CD4-positive, alpha-beta T cell treated with Interleukin-10 for 1 hour (primary cell): ENCODE measurements around the gene CDKN1B.

Source experiments
- DNase-seq: peaks from one replicate; pipeline ENCODE4 v3.0.0-alpha.2; 2020

CDKN1B gene

GRCh38 chr12:12704593-12705230 lies 12.5 kb upstream of the CDKN1B start:
- peak; percentile 65 for DNase-seq

- peak; percentile 80 for DNase-seq
Observed at GRCh38 chr12:12705838-12706520, 11.2 kb upstream of the CDKN1B start.

- DNase-seq: no peak
Observed at GRCh38 chr12:12713932-12714275, 3.3 kb upstream of the CDKN1B start.

GRCh38 chr12:12714276-12715021 lies 2.7 kb upstream of the CDKN1B start:
- DNase-seq: peak; percentile 83

GRCh38 chr12:12715128-12715458 lies 2.1 kb upstream of the CDKN1B start:
- no peak for DNase-seq

GRCh38 chr12:12715459-12716150 lies 1.6 kb upstream of the CDKN1B start:
- peak; percentile 60 for DNase-seq

- DNase-seq: peak; percentile 29
Observed at GRCh38 chr12:12716151-12716792, 896 bp upstream of the CDKN1B start.

GRCh38 chr12:12717586-12718380 lies 615 bp downstream of the CDKN1B start:
- DNase-seq: peak; percentile 43

- DNase-seq: no peak
Observed at GRCh38 chr12:12718381-12718759, 1.2 kb downstream of the CDKN1B start.

- peak; percentile 38 for DNase-seq
Observed at GRCh38 chr12:12718853-12719252, 1.7 kb downstream of the CDKN1B start.

GRCh38 chr12:12719496-12719895 lies 2.3 kb downstream of the CDKN1B start:
- DNase-seq: peak; percentile 42

- peak; percentile 36 for DNase-seq
Observed at GRCh38 chr12:12720052-12720451, 2.9 kb downstream of the CDKN1B start.

- peak; percentile 38 for DNase-seq
Observed at GRCh38 chr12:12720672-12721161, 3.5 kb downstream of the CDKN1B start.

GRCh38 chr12:12721176-12721751 lies 4.1 kb downstream of the CDKN1B start:
- DNase-seq: peak; percentile 66

GRCh38 chr12:12721814-12722434 lies 4.8 kb downstream of the CDKN1B start:
- no peak for DNase-seq

- DNase-seq: peak; percentile 54
Observed at GRCh38 chr12:12722435-12723148, 5.4 kb downstream of the CDKN1B start.

GRCh38 chr12:12723149-12723680 lies 6.0 kb downstream of the CDKN1B start:
- peak; percentile 53 for DNase-seq

- DNase-seq: peak; percentile 51
Observed at GRCh38 chr12:12723681-12724420, 6.7 kb downstream of the CDKN1B start.

GRCh38 chr12:12724421-12725085 lies 7.4 kb downstream of the CDKN1B start:
- no peak for DNase-seq
